Mucosa of rectum (tissue), 2 donors: ENCODE results near the gene PARG.
"Not testable (repeated sequence)": the region's sequence is repeated elsewhere in the genome, so short reads cannot be mapped to it uniquely, and the experiment has no call there.

ENCODE experiments used
- H3K27ac ChIP-seq, 2 donors: one replicate each; pipeline ENCODE4 v1.7.0; 2013; ENCODE audit warnings: inconsistent platforms in 2 of 2, low read depth in 2 of 2, low read length in 2 of 2
- H3K27me3 ChIP-seq, 2 donors: one replicate each; pipeline ENCODE4 v1.7.0; 2013; ENCODE audit warnings: low read length in 2 of 2; ENCODE audit not compliant: control insufficient read depth in 2 of 2, insufficient read depth in 2 of 2
- H3K36me3 ChIP-seq, 2 donors: one replicate each; pipeline ENCODE4 v1.7.0; 2013; ENCODE audit warnings: low read length in 2 of 2; ENCODE audit not compliant: control insufficient read depth in 2 of 2, insufficient read depth in 2 of 2
- H3K4me1 ChIP-seq, 2 donors: one replicate each; pipeline ENCODE4 v1.7.0; 2013; ENCODE audit warnings: low read length in 2 of 2, mild to moderate bottlenecking in 1 of 2; ENCODE audit not compliant: control insufficient read depth in 2 of 2, insufficient read depth in 2 of 2
- H3K4me3 ChIP-seq, 2 donors: one replicate each; pipeline ENCODE4 v1.7.0; 2013; ENCODE audit warnings: low read length in 2 of 2
- H3K9ac ChIP-seq, 2 donors: one replicate each; pipeline ENCODE4 v1.7.0; 2013; ENCODE audit warnings: low read length in 2 of 2, low read depth in 1 of 2, mild to moderate bottlenecking in 1 of 2
- H3K9me3 ChIP-seq, 2 donors: one replicate each; pipeline ENCODE4 v1.7.0; 2013; ENCODE audit warnings: low read length in 2 of 2; ENCODE audit not compliant: control insufficient read depth in 2 of 2
- donor health status: healthy.
- donor health status: Normal muscosa, but diverticular disease.

Gene PARG

GRCh38 chr10:49859933-49860332 lies 81.9 kb downstream of the PARG start:
- not testable (repeated sequence) for H3K9me3 ChIP-seq, H3K36me3 ChIP-seq, H3K27ac ChIP-seq, H3K4me1 ChIP-seq, H3K27me3 ChIP-seq, H3K9ac ChIP-seq, H3K4me3 ChIP-seq

DNA sequence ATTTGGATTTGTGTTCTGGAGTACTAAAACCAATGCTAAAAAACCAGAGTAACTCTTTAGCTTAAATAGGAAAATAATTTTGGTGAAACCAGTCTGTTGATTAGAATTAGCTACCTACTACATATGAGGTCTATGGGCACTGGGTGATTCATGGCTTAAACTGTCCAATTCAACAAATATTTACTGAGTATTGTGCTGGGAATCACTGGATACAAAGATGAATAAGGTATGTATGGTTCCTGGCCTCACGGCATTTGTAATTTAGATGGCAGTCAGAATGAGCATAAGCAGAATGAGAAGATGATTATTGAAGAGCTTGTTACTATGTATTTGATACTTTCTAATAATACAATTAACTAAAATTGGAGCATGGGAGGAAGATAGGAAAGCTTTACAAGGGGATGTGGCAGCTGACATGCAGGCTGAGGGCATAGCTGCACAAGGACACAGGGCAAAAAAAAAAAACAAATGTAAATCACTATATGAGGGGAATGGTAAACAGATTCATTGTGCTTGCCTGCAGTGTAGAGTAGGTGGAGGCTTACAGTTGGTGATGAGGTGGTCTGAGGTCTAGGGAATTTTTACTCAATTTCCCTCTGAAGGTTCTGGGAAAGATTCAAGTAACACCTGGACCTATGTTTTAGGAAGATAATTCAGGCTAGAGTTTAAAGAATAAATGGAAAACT lies 83.0 kb downstream of the PARG start:
- not testable (repeated sequence) for H3K27me3 ChIP-seq, H3K9me3 ChIP-seq, H3K27ac ChIP-seq, H3K36me3 ChIP-seq, H3K4me3 ChIP-seq, H3K9ac ChIP-seq, H3K4me1 ChIP-seq

DNA sequence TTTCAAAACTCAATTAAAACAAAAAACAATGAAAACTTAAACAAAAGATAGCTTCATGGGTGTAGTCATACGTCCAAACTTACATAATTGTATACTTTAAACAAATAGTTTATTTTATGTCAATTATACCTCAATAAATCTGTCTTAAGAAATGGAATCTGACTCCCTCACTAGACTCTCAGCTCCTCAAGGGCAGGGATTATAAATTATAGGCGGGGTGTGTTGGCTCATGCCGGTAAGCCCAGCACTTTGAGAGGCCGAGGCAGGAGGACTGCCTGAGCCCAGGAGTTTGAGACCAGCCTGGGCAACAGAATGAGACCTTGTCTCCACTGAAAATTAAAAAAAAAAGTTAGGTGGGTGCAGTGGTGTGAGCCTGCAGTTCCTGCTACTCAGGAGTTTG lies 92.3 kb downstream of the PARG start:
- not testable (repeated sequence) for H3K27me3 ChIP-seq, H3K36me3 ChIP-seq, H3K9ac ChIP-seq, H3K9me3 ChIP-seq, H3K4me1 ChIP-seq, H3K27ac ChIP-seq, H3K4me3 ChIP-seq

DNA sequence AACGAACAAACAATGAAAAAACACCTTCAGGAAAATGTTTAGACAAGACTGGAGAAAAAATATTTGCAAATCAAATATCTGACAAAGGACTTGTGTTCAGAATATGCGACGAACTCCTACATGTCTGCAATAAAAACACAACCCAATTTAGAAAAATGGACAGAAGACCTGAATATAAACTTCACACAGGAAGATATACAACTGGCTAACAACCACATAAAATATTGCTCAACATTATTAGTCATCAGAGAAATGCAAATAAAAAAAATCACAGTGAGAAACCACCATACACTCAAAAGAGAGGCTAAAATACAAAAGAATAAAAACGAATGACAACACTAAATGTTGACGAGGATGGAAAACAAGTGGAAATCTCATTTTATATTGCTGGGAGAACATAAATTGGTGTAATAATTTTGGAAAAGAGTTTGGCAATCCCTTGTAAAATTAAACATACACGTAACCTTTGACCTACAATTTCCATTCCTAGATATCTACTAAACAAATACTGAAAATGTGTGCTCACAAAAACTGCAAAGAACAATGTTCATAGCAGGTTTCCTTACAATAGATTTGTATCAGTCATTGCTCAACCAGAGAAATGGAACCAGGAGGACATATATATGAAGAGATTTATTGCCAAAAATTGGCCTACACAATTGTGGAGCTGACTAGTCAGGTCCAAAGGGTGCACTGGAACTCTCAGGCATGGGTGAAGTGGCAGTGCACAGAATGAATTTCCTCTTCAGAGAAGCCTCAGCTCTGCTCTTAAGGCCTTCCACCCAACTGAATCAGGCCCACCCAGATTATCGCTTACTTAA lies 96.8 kb downstream of the PARG start:
- H3K9me3 ChIP-seq, result no peaks in the 10 kb centered on the region
- H3K4me3 ChIP-seq, result no peak overlapping the region
- H3K36me3 ChIP-seq, result peaks cover 9 to 14% of the 10 kb centered on the region in 2 donors
- peak overlapping the region in 1 of 2 donors; percentile 0 for H3K27ac ChIP-seq
- H3K27me3 ChIP-seq, result no peaks in the 10 kb centered on the region
- H3K4me1 ChIP-seq, result peaks cover 2 to 3% of the 10 kb centered on the region in 2 donors
- no peak overlapping the region for H3K9ac ChIP-seq

- H3K4me1 ChIP-seq, H3K27ac ChIP-seq, H3K9me3 ChIP-seq, H3K9ac ChIP-seq, H3K4me3 ChIP-seq, H3K27me3 ChIP-seq: not testable (repeated sequence)
- peaks cover 9 to 21% of the 10 kb centered on the region in 2 donors for H3K36me3 ChIP-seq
Measured at GRCh38 chr10:49842333-49842628, 99.5 kb downstream of the PARG start.

DNA sequence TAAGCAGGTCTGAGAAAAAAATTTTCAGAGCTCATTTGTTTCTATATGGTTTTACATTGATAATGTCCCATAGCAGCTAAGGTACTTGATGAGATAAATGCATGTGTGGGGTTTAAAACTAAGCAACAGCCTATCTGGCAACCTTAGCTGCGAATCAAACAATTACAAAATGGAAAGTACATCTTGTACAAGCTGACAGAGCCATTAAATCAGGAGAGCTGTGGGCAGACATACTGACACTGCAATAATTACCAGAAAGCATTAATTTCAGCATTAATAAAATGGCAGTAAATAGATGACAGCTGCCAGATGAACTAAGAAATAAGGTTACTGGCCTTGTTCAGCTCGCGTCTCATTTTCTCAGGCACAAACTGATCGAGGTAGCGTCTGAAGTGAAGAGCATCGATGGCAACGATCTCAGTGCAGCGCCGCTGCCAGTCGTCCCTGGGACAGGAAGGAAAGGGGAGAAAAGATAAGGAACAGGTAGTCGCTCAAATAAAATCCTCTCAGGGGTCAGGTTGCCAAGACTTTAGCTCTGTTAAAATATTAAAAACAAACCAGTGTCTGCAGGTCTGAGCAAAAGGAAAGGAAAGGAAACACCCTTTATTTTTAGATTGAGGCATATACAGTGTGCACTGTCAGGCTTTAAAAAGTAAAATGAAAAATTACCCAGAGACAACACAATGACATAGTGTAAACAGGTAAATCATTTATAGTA lies 100.1 kb downstream of the PARG start:
- no peak overlapping the region for H3K4me3 ChIP-seq
- H3K9ac ChIP-seq, result no peak overlapping the region
- H3K36me3 ChIP-seq, result peaks cover 12 to 21% of the 10 kb centered on the region in 2 donors
- peaks cover 3 to 4% of the 10 kb centered on the region in 2 donors for H3K4me1 ChIP-seq
- H3K9me3 ChIP-seq, result no peaks in the 10 kb centered on the region
- no peaks in the 10 kb centered on the region for H3K27me3 ChIP-seq
- no peak overlapping the region for H3K27ac ChIP-seq

DNA sequence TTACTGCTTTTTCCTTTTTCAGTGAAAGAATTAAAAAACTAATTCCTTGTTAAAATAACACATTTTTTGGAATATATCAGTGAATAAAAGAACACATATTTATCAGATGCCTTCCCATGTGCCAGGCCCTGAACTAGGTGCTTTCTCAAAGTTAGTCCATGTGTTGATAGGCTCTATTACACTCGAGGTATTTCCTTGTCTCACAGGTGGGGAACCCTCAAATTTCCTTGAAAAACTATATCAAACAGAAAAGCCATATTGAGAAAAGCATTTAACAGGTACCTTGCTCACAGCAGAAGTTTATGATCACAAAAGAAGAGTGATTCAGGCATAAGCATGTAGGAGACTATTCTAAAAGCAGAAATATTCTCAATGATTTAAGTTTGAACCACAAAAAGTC lies 104.1 kb downstream of the PARG start:
- Histone ChIP-seq H3K4me1 (peaks cover 0 to 2% of the 10 kb centered on the region in 2 donors), H3K9ac (no peak overlapping the region), H3K9me3 (no peaks in the 10 kb centered on the region), H3K27ac (no peak overlapping the region), H3K27me3 (no peaks in the 10 kb centered on the region), H3K36me3 (peaks cover 7 to 24% of the 10 kb centered on the region in 2 donors), H3K4me3 (no peak overlapping the region)

DNA sequence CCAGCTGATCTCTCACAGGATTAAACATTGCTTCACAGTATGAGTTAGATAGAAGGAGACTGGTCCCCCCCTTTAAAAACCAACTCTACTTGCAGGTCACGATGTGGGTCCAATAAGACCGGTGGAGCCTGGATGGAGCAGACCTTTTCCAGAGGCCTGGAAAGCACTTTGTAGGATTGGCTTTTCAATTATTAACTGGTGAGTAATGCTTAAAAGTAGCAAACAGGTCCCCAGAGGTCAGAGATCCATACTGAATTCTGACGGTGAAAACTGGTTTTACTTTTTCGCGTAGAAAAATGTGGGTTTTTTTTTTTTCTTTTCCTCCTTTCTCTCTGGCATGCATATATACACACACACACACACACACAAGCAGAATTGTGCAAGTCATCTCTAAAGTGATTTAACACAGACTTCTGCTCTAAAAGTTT lies 104.8 kb downstream of the PARG start:
- no peak overlapping the region for H3K9ac ChIP-seq
- H3K27ac ChIP-seq, result no peak overlapping the region
- peaks cover 10 to 24% of the 10 kb centered on the region in 2 donors for H3K36me3 ChIP-seq
- H3K4me3 ChIP-seq, result no peak overlapping the region
- no peaks in the 10 kb centered on the region for H3K9me3 ChIP-seq
- H3K4me1 ChIP-seq, result peaks cover 0 to 2% of the 10 kb centered on the region in 2 donors
- H3K27me3 ChIP-seq, result no peaks in the 10 kb centered on the region

DNA sequence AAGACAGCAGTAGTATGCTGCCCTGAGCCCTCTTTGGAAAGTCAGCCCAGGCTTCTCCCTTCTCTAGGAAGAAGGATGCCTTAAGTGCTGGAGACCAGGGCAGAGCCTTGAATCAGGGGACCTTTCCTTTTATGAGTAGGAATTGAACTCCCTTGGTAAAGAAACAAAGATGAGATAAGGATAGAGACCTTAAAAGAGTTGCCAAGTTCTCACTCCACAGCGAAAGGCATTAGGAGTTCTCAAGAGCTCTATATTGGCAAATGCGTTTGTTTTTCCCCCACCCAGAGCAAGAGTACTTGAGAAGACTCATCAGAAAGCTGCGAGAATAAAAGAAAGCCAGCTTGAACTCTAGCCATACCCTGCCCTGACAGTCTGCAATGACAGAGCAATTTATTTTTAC lies 106.9 kb downstream of the PARG start:
- peaks cover 11 to 15% of the 10 kb centered on the region in 2 donors for H3K36me3 ChIP-seq

GRCh38 chr10:49834201-49834600 lies 107.6 kb downstream of the PARG start:
- Histone ChIP-seq H3K4me3 (no peak overlapping the region), H3K9ac (no peak overlapping the region), H3K4me1 (peaks cover 0 to 2% of the 10 kb centered on the region in 2 donors), H3K27me3 (no peaks in the 10 kb centered on the region), H3K9me3 (no peaks in the 10 kb centered on the region), H3K27ac (no peak overlapping the region), H3K36me3 (peaks cover 11 to 13% of the 10 kb centered on the region in 2 donors)

More for the DNA sequence above, 106.9 kb downstream of the PARG start:
- Histone ChIP-seq H3K4me3 (no peak overlapping the region), H3K27ac (no peak overlapping the region), H3K9me3 (no peaks in the 10 kb centered on the region), H3K27me3 (no peaks in the 10 kb centered on the region), H3K4me1 (peaks cover 0 to 2% of the 10 kb centered on the region in 2 donors), H3K9ac (no peak overlapping the region)
